Measurements from ENCODE around the gene DTNBP1.

The DTNBP1 gene

DNA sequence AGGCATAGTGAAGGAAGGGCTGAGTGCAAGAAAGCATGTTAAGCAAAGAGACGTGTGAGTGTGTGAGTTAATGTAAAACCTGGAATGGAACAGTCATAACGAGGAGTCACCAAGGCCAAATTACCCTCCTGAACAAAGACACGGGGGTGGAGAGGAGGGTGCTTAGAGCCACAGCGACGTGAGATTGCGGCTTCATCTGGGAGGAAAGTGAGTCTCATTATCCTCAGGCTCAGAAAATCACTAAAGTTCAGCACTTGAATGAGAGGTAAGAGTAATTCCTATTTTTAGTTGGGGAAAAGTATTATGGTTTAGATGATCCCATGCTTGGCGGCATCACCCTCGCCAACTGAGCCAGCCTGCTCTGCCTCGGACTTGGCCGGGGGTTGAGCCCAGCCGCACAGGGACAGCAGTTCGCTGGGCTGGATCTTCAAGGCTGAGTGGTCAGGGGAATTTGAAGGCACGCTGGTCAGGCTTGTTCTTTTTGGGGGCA, 136.6 kb downstream of the DTNBP1 start:
- no peak for TF ChIP-seq CTCF (conservative IDR thresholded peaks at IDR 0.05)
- H3K27ac ChIP-seq = no peak overlapping the region

DNA sequence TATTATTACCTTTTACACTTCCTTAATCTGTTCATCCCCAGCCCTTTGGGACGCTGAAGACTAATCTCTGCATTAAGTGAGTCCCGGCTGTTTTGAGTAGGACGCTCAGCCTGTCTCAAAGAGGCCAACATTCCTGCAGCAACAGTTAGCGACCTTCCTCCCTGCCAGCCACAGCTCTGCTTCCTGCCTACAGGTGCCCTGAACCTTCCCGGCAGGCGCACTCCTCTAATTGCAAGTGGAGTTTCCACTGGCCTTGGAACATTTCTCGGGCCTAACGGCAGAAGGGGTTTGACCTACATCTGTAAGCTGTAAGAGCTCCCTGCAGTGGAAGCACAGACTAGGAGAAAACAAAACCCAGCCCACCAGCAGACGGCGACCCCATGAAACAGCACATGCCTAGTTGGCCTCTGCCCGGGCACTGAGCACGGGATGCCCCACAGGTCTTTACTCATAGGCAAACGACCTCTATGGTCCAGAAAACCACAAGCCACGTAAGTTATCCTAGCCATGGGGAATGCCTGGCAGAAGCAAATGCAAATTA, 137.9 kb downstream of the DTNBP1 start:
- no peak for TF ChIP-seq CTCF (conservative IDR thresholded peaks at IDR 0.05)
- H3K27ac ChIP-seq = no peak overlapping the region

DNA sequence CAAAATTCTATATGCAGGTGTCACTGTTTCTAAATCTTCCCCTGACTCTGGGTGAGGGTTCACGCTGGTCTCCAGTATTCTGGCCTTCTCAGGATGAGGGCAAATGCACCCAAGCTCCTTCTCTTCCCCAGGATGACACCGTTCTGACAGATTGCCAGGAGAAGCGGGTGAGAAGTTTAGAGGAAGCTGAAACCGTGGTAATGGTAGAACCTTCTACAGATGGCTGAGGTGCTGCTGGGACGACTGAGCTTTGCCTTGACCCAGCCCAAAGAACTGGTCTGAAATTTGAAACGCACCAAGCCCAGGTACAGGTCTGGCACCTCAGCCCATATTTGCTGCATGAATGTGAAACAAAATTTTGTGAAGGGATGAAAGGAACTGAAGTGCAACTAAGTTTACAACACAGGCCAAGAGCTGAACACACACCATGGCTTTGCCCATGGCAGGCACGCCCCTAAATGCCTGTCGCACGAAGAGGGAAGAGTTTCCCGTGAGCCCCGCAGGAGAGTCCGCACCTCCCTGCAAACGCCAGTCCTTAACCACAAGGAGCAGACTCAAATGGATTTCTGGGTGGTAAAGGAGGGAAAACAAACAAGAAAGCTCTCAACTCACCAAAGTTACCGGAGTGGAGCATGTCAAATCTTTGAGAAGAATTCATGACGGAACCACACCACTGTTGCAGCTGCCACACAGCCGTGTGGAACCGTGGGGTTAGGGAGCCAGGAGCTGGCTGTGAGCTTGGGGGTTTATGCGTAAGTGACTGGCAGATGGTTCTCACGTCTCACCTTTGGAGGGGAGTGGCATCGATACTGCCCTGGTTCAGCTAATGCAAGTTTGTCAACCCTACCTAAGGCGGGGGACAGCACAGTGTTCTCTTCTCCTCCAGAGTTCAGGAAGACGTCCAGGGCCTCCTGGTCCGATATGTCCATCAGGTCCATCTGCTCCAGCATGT, 138.9 kb downstream of the DTNBP1 start:
- no peak overlapping the region for H3K27ac ChIP-seq
- no peak for TF ChIP-seq CTCF (conservative IDR thresholded peaks at IDR 0.05)

DNA sequence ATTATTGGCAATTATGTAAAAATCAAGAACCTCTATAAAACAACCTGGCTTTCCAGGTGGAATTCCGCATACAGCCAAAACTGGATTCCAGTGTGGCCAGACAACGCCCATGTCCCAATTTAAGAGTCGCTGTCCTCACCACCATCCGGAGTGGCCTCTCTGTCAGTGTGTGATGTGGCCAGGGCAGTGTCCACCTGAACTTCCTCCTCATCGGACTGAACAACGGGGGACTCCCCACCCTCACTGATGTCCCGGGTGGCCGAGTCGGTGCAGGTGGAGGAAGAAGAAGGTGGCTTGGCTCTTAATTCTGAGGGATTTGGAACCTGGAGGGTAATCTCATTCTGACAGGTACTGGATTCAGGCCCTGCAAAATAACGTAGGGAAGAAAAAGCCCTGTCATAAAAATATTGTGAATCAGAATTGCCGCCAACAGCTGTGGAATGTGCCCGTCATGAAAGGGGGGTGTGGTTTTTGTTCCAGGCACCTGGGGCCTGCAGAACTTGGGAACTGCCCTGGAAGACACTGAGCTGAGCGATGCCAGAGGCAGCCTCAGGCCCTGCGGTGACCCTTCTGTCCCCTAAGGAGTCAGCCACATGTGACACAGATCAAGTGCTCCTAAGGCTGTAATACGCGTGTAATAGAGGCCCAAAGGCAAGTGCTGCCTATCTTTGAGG, 139.8 kb downstream of the DTNBP1 start:
- no peak for TF ChIP-seq CTCF (conservative IDR thresholded peaks at IDR 0.05)
- H3K27ac ChIP-seq = no peak overlapping the region

DNA sequence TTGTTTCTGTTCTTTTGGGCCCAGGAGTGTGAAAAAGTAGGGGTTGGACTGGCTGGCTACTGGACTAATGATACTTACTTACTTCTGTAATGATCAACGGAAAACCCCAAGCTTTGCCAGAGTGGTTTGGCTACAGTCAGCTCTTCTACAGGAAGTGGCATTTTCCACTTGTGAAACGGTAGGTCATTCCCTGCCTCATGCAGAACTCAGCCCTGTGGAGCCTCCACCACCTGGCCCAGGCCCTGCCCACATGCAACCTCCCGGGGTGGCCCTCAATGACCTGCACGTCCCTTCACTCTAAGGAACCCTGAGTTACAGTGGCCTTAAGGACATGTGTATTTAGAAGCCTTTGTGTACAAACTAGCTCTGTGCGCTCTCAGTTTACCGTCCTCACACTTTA, 140.4 kb downstream of the DTNBP1 start:
- no peak overlapping the region for H3K27ac ChIP-seq
- TF ChIP-seq CTCF (conservative IDR thresholded peaks at IDR 0.05) = no peak

GRCh38 chr6:15522026-15522425, 140.8 kb downstream of the DTNBP1 start:
- no peak for TF ChIP-seq CTCF (conservative IDR thresholded peaks at IDR 0.05)
- H3K27ac ChIP-seq = no peak overlapping the region

DNA sequence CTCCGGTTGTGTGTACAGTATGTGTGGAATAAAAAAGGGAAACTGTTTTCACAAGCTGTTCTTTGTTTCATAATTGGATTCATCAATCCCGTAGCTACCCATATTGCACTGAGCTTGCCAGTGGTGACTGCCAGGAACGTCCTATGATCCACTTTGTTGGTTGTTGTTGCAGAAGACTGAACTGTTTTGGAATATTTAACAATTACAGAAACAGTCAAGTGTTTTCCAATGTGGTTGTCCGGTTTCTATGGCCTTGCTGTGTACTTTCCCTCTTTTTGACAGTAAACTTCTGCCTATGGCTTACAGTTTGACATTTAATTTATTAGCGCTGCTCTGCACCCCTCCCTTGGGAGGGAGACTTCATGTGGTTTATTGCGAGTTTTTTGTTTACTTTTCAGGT, 141.2 kb downstream of the DTNBP1 start:
- H3K27ac ChIP-seq = no peak overlapping the region
- TF ChIP-seq CTCF (conservative IDR thresholded peaks at IDR 0.05) = no peak
